NCI-H187 (cell line): ENCODE results near the gene AK3.

Experiments used
- DNase-seq, 2 experiments: peaks; one replicate each; lab custom pipeline; 2025; lab: John Stamatoyannopoulos, UW

The AK3 gene

DNA sequence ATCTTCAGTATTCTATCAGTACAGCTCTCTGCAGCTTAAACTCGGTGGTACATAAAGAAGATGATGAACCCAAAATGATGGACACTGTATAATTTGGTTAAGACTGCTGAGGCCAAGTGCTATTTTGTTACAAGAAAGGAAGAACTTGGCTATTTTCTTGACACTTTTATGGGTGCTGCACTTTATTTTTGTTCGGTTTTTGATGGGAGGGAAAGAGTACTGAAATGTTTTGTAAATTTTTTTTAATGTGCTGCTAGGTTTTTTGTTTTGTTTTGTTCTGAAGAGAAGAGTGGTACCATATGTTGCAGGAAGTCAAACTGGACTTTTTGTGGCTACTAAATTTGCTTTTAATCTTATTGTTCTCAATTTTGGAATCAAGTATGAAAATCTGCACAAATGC lies 35.0 kb downstream of the AK3 start:
- no peak for DNase-seq

DNA sequence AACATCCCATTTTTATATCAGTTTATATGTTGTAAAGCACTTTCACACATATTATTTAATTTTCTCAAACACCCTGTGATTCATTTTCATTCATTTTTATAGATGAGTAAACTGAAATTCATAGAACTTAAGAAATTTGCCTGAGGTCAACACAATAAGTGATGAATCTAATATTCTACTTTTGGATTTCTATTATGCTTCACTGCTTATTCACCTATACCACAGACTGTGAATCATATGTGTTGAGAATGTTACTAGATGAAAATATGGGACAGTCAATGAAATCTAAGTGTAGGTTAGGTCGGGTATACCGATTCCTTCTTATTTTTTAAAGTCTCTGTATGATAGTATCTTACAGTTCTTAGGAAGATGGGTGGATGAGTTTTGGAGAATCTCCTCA lies 36.9 kb downstream of the AK3 start:
- DNase-seq, result no peak

DNA sequence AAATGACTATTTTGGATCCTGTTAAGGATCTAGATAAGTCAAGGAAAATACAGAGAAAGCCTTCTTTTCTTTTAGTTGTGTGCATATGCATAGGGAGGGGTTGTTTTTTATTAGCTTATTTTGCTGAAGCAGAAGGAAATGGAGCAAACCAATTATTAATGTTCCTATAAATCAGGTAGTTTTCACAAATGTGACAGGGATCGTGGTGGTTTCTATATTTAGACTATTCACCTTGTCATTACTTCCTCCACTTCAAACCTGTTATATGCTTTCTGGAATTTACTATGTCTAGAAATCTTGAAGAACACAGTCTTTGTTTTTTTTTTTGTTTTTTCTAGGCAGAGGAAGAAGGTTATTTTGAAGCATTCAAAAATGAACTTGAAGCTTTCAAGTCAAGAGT lies 39.5 kb downstream of the AK3 start:
- DNase-seq, result no peak

DNA sequence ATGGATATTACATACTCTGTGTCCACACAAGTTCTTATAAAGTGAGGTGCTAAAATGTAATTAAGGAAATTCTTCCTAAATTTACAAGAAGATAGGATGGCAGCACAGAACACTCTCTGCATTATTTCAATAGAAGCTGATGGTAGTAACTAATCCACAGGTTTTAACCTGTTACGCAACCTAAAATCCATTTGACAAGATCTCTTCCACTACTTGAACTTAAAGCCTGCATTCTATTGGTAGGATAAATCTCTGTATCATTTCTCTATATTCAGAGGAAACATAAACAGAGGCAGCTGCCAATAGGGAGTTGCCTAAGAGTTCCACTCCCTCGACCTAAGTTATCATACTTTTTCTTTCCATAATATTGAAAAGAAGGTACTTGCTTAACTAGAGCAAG lies 40.1 kb downstream of the AK3 start:
- no peak for DNase-seq

DNA sequence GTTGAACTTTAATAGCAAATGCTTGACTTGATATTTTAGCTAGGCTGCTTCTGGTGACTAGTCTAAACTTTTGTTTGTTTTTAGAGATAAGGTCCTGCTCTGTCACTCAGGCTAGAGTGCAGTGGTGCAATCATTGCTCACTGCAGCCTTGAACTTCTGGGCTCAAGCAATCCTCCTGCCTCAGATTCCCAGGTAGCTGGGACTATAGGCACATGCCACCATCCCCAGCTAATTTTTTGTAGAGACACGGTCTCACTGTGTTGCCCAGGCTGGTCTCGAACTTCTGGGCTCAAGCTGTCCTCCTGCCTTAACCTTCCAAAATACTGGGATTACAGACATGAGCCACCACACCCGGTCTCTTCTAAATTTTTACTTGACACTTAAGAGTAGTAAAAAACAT lies 40.9 kb downstream of the AK3 start:
- no peak for DNase-seq

DNA sequence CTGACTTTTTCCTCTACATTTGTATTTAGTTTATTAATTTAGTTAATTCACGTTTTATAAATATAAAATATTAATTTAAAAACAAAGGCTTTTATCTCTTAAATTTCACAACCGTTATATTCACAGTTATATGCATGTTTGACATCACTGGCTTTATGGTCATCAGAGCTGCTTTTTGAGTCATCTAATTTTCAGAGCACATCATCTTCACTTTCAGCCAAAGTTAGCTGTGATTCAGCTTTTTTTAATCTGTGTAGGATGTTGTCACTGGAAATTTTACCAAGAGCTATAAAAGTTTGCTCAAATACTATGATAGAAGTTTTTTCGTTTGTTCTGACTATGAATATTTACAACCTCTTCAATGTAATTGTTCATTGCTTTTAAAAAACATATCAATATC lies 49.2 kb downstream of the AK3 start:
- DNase-seq, result no peak

DNA sequence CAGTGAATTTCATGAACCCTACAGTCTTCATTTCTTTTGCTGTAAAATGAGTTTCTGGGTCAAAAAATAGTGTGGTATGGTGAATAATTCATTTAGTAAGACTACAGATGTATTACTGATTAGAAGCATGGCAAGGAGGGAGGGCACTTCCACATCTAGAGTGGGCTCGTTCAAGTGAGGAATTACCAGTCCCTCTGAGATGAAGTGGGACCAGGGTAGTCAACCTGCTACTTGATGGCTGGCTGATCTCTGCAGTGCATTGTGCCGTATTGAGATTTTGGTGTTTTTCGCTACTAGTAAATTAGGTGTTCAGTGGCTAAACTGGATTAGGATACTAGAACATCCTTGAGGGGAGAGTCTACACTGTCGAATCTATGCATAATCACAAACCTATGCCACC lies 50.9 kb downstream of the AK3 start:
- DNase-seq, result no peak

DNA sequence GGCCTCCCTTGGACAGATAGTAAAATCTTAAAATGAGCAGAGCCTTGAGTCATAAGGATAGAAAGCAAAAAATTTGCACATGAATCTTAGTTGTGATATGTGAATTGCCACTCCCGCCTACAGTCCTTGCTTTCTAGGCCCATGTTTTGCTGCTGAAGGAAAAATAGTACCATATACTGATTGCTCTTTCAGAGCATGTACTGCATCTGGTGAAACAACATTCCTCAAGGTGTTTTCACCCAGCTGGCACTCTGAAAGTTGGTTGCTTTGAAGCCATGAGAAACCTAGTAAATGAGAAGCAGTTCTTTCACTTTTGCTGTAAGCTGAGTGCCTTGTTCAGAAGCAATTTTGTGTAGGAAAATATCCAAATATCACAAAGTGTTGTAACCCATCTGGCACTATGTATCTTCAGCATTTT lies 51.3 kb downstream of the AK3 start:
- no peak for DNase-seq

DNA sequence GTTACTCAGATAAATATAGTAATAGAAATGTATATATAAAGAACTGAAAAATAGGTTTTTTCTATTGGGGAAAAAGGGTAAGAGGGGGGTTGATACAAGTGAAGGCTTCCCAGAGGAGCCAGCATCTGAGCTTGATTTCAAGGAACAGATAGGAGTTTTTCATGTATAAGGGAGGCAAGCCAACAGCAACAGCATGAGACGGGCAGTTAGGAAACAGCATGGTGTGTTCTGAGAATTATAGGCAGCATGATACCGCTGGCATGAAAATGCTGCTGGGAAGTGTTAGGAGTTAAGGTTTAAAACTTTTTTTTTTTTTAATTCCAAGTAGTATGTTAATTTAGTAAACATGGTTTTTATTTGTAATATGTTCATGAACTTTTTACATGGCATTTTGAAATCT lies 52.0 kb downstream of the AK3 start:
- DNase-seq, result no peak

DNA sequence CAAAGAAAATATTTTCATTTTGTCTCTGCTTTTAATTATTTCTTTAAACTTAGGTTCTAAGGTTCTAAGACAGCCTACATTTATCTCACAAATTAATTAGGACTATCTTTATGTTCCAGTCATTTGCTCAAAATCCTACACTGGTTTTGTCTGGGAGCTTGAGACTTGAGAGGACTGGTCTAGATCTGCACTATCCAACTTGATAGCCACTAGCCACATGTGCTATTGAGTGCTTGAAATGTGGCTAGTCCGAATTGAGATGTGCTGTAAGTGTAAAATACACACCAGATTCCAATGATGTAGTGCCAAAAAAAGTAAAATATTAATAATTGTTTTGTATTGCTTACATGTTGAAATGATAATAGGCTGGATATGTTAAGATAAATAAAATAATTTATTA lies 54.4 kb downstream of the AK3 start:
- no peak for DNase-seq

DNA sequence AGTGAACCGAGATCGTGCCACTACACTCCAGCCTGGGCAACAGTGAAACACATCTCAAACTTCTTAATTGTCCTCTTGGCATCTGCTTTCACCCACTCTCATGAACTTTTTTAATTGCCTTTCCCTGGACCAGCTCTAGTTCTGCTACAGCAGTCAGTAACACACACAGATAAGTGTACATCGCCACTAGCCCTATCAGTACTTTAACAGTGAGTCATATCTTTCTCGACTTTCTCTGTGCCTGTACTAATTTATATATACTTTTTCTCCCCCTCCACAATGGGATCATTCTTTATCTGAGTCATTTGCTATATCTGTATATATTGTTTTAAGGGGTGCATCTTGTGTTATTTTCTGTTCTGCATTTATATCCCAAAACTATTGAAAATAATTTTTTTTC lies 54.9 kb downstream of the AK3 start:
- no peak for DNase-seq

DNA sequence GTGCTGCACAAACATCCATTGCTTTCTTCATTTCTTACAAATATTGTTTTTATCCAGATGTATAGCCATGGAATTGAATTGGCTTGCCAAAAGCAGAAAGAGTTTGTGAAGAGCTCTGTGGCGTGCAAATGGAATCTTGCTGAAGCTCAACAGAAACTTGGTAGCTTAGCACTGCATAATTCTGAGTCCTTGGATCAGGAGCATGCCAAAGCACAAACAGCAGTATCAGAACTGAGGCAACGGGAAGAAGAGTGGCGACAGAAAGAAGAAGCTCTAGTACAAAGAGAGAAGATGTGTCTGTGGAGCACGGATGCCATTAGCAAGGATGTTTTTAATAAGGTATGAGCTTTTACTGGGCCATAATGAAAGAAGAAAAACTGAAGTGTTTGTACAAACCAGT lies 56.2 kb downstream of the AK3 start:
- no peak for DNase-seq

DNA sequence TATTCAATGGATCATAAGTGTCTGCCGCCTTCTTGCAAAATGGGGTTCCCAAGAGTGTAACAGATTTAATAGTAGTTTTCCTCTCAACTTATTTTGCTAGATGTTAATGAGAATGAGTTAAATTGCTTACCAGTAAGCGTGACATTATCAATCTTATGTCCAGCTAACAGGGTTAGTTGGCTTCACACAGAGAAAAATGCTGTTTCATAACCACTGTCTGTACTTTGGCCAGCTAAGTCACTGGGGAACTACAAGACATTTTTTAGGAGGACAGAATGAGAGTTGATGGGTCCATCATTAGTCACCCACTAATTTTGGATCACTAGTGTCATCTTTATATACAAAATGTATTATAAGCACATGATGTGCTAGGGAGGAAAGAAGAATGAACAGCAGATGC lies 60.3 kb downstream of the AK3 start:
- DNase-seq, result no peak

DNA sequence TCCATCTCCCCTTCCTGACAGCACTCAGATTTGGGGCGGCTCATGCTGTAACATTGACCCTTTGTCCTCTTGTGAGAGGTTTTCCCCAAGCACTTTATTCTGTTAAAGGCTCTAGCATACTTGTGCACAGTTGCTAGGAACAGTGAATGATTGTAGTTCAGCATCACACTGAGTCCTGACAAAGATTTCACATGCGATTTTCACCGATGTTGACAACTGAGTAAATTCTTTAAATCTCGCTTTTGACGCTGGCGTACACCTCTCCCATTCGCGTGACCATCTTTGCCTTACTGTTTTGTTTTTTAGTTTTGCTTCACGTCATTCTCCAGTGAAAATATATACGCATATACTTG lies 60.9 kb downstream of the AK3 start:
- no peak for DNase-seq

DNA sequence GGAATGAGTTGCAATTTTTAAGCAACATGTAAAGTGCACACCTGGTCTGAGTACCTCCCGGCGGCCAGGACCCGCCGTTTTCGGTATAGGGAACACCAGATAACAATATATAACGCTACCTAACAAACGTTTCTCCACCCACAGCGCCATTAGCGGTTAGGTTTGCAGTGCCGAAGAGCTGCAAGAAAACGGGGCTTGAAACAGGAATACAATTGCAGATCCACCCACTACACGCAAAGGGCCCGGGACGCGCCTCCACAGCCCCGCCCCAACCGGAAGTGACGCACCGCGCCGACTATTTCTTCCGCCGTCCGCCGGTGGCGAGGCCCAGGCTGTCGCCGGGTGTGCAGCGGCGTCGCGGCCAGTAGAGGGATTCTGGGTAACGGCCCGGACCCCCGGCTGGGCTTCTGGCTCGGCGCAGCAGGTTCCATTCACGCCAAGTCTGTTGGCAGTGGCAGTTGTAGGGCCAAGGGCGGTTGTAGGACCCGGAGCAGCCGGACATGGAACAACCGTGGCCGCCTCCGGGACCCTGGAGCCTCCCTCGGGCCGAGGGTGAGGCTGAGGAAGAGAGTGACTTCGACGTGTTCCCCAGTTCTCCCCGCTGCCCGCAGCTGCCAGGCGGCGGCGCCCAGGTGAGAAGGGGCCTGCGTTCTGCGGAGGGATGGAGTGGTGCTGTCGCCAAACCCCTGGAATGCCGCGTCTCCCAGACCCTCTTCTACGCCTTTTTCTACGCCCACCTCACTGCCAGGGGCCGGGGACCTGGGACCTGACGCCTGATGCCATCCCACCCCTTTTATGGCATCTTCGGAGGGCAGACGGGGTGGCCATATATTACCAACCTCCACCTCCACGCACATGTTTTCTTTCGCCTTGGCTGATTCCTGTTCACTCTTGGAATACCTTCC lies 61.5 kb downstream of the AK3 start, which contains the start of gene CDC37L1:
CDC37L1 (plus strand) TSS at position 302 of the 905 bp plus-strand sequence; CDS start at position 501, 199 bp downstream.
- DNase-seq, result peak; percentile 81 to 82

DNA sequence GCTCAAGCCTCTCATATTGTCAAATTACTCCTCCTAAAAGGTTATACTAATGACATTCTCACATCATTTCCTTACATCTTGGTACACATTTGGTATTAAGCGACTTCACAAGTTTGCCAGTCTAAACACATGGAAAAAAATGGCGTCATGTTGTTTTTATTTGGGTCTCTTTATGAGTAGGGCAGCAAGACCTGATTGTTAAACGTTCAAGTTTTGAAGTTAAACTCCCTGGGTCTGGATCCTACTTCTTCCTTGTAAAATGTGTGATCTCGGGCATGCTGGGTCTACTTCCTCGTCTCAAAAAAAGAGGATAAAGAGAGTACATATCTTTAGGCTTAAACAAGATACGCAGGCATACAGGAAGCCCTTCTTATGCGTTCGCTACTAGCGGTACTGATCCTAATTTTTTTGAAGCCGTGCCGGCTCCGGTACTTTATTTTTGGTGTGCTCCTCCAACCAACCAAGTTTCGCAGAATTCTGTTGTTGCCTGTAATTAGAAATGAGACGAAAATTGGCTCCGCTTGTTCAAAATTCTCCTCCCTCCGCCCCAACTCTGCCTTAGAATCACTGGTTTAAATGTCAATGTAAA lies 62.2 kb downstream of the AK3 start:
- peak in 1 of 2 experiments; percentile 70 for DNase-seq

DNA sequence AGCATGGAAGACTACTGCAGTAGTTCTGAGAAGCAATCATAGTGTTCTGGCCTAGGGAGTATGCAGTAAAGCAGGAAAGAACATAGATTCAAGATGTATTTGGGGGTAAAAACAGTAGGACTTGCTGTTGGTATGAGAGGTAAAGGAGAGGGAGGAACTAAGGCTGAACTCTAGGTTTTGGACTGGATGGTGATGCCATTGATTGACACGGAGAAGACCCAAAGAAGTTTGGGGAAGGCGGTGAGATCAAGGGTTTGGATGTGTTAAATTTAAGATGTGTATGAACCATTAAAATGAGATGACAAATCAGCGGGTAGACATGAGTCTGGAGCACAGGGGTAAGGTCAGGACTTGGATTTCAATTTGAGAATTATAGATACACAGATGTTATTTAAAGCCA lies 63.6 kb downstream of the AK3 start:
- no peak for DNase-seq

DNA sequence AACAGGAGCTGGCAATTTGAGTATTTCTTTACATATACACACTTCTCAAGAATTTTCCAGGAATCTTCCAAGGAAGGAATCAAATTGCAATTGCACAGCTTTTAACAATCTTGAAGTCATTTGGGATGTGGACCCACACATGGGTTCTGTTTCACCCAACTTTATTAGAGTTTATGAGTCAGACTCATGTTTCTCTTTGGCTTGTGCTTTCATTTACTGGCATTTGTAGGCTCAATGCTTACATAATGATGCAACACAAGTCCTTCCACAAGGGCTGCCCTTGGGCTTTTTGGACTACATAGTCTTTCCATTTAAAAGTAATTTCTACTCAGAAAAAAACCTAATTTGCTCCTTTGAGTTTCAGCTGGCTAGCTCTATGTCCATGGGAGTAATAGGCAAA lies 66.2 kb downstream of the AK3 start:
- no peak for DNase-seq

DNA sequence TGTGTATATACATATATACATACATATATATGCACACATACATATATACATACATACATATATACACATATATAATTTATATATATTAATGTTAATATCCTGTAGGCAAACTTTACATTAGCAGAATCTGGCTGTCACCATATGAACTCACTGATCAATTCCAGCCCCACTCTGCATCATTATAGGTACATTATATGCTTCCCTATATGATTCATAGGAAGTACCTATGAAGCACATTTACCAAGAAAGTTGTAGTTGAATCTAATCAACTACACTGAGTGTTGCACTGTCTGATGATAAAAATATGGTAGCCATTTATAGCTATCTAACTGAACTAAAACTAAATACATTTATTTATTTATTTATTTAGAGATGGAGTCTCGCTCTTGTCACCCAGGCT lies 69.3 kb downstream of the AK3 start:
- DNase-seq, result no peak

DNA sequence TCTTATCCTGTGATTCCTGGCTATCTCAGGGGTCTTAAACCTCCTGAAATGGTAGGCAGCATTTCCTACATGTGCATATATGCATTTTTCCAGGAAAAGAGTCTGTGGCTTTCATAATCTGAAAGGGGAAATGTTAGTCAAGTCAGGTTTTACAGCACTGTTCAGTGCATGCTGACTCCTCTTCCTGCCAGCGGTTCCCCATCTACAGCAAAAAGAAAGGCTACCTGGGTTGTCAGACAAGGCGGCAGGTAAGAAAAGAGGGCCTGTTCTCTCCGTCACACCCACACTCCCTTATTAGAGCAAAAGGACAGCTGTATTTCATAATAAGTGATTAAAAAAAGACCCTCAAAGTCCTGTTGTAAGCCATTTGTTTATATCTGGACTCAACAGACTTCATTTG lies 70.4 kb downstream of the AK3 start:
- DNase-seq, result no peak

DNA sequence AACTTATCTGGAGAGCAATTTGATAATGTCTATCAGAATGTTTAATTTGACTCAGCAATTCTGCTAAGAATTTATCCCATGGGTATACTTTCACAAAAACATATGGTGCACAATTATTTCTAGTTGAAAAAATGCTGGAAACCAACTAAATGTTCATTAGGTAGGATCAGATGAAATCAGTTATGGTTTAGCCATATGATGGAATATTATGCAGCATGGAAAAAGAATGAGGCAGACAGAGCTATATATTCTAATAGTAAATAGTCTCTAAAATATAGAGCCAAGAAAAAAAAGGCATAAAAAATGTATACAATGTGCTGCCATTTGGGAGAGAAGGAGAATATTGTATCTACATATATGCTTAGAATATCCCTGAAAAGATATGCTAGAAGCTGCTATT lies 71.1 kb downstream of the AK3 start:
- no peak for DNase-seq

DNA sequence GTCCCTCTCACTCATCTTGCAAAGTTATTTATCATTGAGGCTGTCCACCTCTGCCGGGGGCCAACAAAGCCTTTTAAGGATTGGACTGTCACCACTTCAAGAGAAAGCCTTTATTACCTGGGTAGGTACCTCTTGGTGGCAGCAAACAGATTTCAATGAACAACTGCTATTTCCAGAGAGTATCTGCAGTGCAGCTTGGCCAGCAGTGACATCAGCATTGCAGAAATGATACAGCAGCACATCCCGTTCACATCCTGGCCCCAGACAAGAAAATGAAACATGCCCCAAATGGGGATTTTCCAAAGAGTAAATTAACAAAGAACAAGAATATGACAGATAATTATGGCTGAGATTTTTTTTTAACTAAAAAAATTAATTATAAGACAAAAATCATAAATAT lies 72.4 kb downstream of the AK3 start:
- DNase-seq, result no peak

DNA sequence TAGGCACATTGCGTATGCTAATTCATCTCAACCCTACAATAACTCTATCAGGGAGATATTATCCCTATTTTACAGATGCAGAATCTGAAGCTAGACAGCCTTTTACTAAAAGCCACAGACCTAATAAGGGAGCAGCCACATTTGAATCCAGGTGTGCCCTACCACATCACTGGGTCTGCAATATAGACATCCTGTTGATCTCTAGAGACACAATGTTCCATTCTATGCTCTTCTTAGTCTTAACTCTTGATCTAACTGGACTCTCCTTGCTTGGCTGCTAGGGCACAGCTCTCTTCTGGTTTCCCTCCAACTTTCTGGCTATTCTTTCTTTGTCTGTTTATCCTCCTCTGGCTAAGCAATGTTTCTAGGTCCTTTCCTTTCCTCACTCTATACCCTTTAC lies 73.3 kb downstream of the AK3 start:
- DNase-seq, result no peak
